Measurements from ENCODE around the gene PLS3. TPM values are rescaled to one million over a fixed set of nuclear protein-coding genes. Genes with fewer than 3 reads are reported as not detected.
A peak's percentile ranks its signal among the peaks of the same experiment; 100 is the strongest.
"Not testable (repeated sequence)": the region's sequence is repeated elsewhere in the genome, so short reads cannot be mapped to it uniquely, and the experiment has no call there.

The PLS3 gene
- total and polyA plus RNA-seq, 4 donors = 241 to 708 (median 430) TPM

DNA sequence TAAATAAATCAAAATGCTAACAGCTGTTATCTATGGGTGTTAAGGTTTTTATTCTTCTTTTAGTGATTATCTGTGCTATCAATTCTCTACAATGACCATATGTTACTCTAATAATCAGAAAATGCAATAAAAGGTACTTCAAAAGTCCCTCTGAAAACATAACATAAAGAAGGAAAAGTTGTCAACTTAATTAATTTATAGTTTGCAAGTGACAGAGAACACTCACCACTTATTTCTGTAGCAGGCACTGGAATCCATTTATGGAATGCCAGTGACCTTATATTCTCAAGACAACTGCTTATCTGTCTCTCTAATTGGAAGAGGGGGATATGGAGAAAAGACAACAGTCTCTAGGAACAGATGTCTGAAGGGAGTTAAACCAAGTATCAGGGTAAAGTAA lies 25.6 kb upstream of the PLS3 start:
- intact Hi-C loops (cut with DNase I) = no loop called here
- Histone ChIP-seq H3K9me3 (ENCODE audit: control insufficient read depth, low read length) (no peaks in the 10 kb centered on the region), H3K36me3 (ENCODE audit: control insufficient read depth in 1 of 2, insufficient read depth in 2 of 2, low read length in 1 of 2) (no peaks in the 10 kb centered on the region), H3K4me3 (ENCODE audit: low read length in 2 of 2) (no peak overlapping the region), H3K4me1 (ENCODE audit: control insufficient read depth in 1 of 2, insufficient read depth in 2 of 2, low read length in 2 of 2) (no peaks in the 10 kb centered on the region), H3K27ac (ENCODE audit: low read depth in 1 of 2, low read length in 2 of 2) (no peak overlapping the region), H3K27me3 (ENCODE audit: control insufficient read depth in 1 of 2, insufficient read depth in 2 of 2, low read length in 1 of 2) (no peaks in the 10 kb centered on the region)
- DNase-seq (no peak), ATAC-seq (ENCODE audit: low FRiP score) (no peak)

- Histone ChIP-seq H3K36me3 (ENCODE audit: control insufficient read depth in 1 of 2, insufficient read depth in 2 of 2, low read length in 1 of 2) (no peaks in the 10 kb centered on the region), H3K4me3 (ENCODE audit: low read length in 2 of 2) (no peak overlapping the region), H3K27me3 (ENCODE audit: control insufficient read depth in 1 of 2, insufficient read depth in 2 of 2, low read length in 1 of 2) (no peaks in the 10 kb centered on the region), H3K9me3 (ENCODE audit: control insufficient read depth, low read length) (no peaks in the 10 kb centered on the region), H3K4me1 (ENCODE audit: control insufficient read depth in 1 of 2, insufficient read depth in 2 of 2, low read length in 2 of 2) (no peaks in the 10 kb centered on the region), H3K27ac (ENCODE audit: low read depth in 1 of 2, low read length in 2 of 2) (no peak overlapping the region)
- DNase-seq (no peak), ATAC-seq (ENCODE audit: low FRiP score) (no peak)
- intact Hi-C loops (cut with DNase I) = no loop called here
- WGBS, 2 donors = 84 to 92% methylated on average over 1 of the region's 1 CpG
Observed at GRCh38 chrX:115535844-115536243, 25.1 kb upstream of the PLS3 start.

- Histone ChIP-seq H3K9me3 (ENCODE audit: control insufficient read depth, low read length) (no peaks in the 10 kb centered on the region), H3K27ac (ENCODE audit: low read depth in 1 of 2, low read length in 2 of 2) (no peak overlapping the region), H3K4me3 (ENCODE audit: low read length in 2 of 2) (no peak overlapping the region), H3K27me3 (ENCODE audit: control insufficient read depth in 1 of 2, insufficient read depth in 2 of 2, low read length in 1 of 2) (no peaks in the 10 kb centered on the region), H3K36me3 (ENCODE audit: control insufficient read depth in 1 of 2, insufficient read depth in 2 of 2, low read length in 1 of 2) (no peaks in the 10 kb centered on the region), H3K4me1 (ENCODE audit: control insufficient read depth in 1 of 2, insufficient read depth in 2 of 2, low read length in 2 of 2) (no peaks in the 10 kb centered on the region)
- 76 to 84% methylated on average over 2 of the region's 2 CpGs for WGBS, 2 donors
- intact Hi-C loops (cut with DNase I) = no loop called here
- no peak for DNase-seq
- no peak for ATAC-seq (ENCODE audit: low FRiP score)
Observed at GRCh38 chrX:115539841-115540240, 21.1 kb upstream of the PLS3 start.

DNA sequence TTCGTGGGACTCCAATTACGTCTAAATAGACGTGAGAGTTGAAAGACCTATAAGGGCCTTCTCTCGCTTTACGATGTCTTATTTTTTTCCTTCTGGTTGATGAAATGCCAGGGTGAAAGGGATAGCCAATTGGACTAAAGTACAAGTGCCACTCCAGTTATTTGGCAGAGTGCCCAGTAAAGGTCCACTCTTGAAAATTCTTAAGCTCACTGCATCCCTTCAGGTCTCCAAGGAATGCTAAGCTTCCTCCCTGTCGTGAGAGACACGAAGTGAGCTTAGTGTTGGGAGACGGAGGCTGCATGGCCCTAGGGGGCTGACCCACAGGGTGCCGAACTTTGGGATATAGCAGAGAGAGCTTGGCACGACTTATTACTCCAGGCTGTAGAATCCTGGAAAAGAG lies 19.9 kb upstream of the PLS3 start:
- ATAC-seq (ENCODE audit: low FRiP score) = not testable (repeated sequence)

GRCh38 chrX:115547448-115547847 lies 13.5 kb upstream of the PLS3 start:
- intact Hi-C loops (cut with DNase I) = no loop called here
- no peak overlapping the region for H3K4me3 ChIP-seq (ENCODE audit: low read length in 2 of 2)

More for the DNA sequence above, 19.9 kb upstream of the PLS3 start:
- H3K27me3 ChIP-seq (ENCODE audit: control insufficient read depth in 1 of 2, insufficient read depth in 2 of 2, low read length in 1 of 2); DNase-seq; intact Hi-C loops (cut with DNase I); H3K4me3 ChIP-seq (ENCODE audit: low read length in 2 of 2); H3K4me1 ChIP-seq (ENCODE audit: control insufficient read depth in 1 of 2, insufficient read depth in 2 of 2, low read length in 2 of 2); H3K9me3 ChIP-seq (ENCODE audit: control insufficient read depth, low read length); H3K27ac ChIP-seq (ENCODE audit: low read depth in 1 of 2, low read length in 2 of 2); H3K36me3 ChIP-seq (ENCODE audit: control insufficient read depth in 1 of 2, insufficient read depth in 2 of 2, low read length in 1 of 2): not testable (repeated sequence)
- 41 to 47% methylated on average over 10 of the region's 10 CpGs for WGBS, 2 donors

GRCh38 chrX:115549008-115549407 lies 12.0 kb upstream of the PLS3 start:
- no peak overlapping the region for H3K27ac ChIP-seq (ENCODE audit: low read depth in 1 of 2, low read length in 2 of 2)
- H3K9me3 ChIP-seq (ENCODE audit: control insufficient read depth, low read length) = no peaks in the 10 kb centered on the region
- no peaks in the 10 kb centered on the region for H3K36me3 ChIP-seq (ENCODE audit: control insufficient read depth in 1 of 2, insufficient read depth in 2 of 2, low read length in 1 of 2)
- 60 to 91% methylated on average over 3 of the region's 3 CpGs for WGBS, 2 donors
- intact Hi-C loops (cut with DNase I) = no loop called here
- no peaks in the 10 kb centered on the region for H3K27me3 ChIP-seq (ENCODE audit: control insufficient read depth in 1 of 2, insufficient read depth in 2 of 2, low read length in 1 of 2)
- DNase-seq (no peak), ATAC-seq (ENCODE audit: low FRiP score) (no peak)
- no peak overlapping the region for H3K4me3 ChIP-seq (ENCODE audit: low read length in 2 of 2)
- no peaks in the 10 kb centered on the region for H3K4me1 ChIP-seq (ENCODE audit: control insufficient read depth in 1 of 2, insufficient read depth in 2 of 2, low read length in 2 of 2)

More at GRCh38 chrX:115547448-115547847, 13.5 kb upstream of the PLS3 start:
- Histone ChIP-seq H3K27me3 (ENCODE audit: control insufficient read depth in 1 of 2, insufficient read depth in 2 of 2, low read length in 1 of 2) (no peaks in the 10 kb centered on the region), H3K27ac (ENCODE audit: low read depth in 1 of 2, low read length in 2 of 2) (no peak overlapping the region), H3K36me3 (ENCODE audit: control insufficient read depth in 1 of 2, insufficient read depth in 2 of 2, low read length in 1 of 2) (no peaks in the 10 kb centered on the region), H3K9me3 (ENCODE audit: control insufficient read depth, low read length) (no peaks in the 10 kb centered on the region), H3K4me1 (ENCODE audit: control insufficient read depth in 1 of 2, insufficient read depth in 2 of 2, low read length in 2 of 2) (no peaks in the 10 kb centered on the region)
- DNase-seq (no peak), ATAC-seq (ENCODE audit: low FRiP score) (no peak)
- WGBS, 2 donors = 42 to 85% methylated on average over 2 of the region's 2 CpGs

DNA sequence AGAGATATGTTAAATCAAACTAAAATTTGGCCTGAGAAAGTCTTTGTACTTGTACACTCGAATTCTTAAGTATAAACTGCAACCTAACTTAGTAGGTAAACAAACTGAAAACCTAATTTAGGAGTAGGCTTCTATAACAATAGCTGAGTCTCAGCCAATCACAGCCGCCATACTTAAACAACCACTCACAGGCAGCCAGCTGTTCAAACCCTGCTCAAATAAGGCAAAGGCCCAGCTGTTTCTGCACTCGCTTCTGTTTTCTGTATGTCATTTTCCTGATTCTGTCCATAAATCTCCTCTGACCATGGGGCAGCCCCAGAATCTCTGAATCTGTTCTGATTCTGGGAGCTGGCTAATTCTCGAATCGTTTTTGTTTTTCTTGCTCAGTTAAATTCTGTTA lies 7.8 kb upstream of the PLS3 start:
- H3K9me3 ChIP-seq (ENCODE audit: control insufficient read depth, low read length) = no peaks in the 10 kb centered on the region
- DNase-seq (no peak), ATAC-seq (ENCODE audit: low FRiP score) (no peak)
- H3K4me1 ChIP-seq (ENCODE audit: control insufficient read depth in 1 of 2, insufficient read depth in 2 of 2, low read length in 2 of 2) = no peaks in the 10 kb centered on the region
- H3K36me3 ChIP-seq (ENCODE audit: control insufficient read depth in 1 of 2, insufficient read depth in 2 of 2, low read length in 1 of 2) = no peaks in the 10 kb centered on the region
- H3K27ac ChIP-seq (ENCODE audit: low read depth in 1 of 2, low read length in 2 of 2) = no peak overlapping the region
- 58 to 79% methylated on average over 5 of the region's 5 CpGs for WGBS, 2 donors
- H3K4me3 ChIP-seq (ENCODE audit: low read length in 2 of 2) = no peak overlapping the region
- intact Hi-C loops (cut with DNase I) = no loop called here
- no peaks in the 10 kb centered on the region for H3K27me3 ChIP-seq (ENCODE audit: control insufficient read depth in 1 of 2, insufficient read depth in 2 of 2, low read length in 1 of 2)

DNA sequence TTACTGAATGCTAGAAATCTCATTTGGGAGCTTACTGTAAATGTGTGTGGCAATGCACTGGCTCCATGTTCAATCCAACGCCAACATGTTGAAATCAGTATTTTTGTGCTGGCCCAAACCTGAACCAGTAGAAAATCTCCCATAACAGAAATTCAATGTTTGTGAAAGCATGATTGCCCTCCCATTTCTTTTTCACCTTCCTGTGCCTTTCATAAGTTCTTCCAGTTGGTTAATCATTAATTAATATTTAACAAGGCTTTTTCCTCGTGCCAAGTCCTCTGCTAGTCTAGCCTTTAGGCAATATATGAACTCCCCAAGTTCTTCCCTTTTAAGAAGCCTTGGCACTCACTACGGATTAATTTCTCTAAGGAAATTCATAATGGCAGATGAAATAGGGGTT lies 1.3 kb upstream of the PLS3 start:
- DNase-seq = no peak
- intact Hi-C loops (cut with DNase I) = loop anchor here (2.0 to 5.0 kb wide), 3 partner anchors 99 to 227 kb away; no protein-coding TSS in a partner anchor
- WGBS, 2 donors = 59 to 83% methylated on average over 3 of the region's 3 CpGs
- no peak for ATAC-seq (ENCODE audit: low FRiP score)
- H3K4me3 ChIP-seq (ENCODE audit: low read length in 2 of 2) = no peak overlapping the region
- no peaks in the 10 kb centered on the region for H3K27me3 ChIP-seq (ENCODE audit: control insufficient read depth in 1 of 2, insufficient read depth in 2 of 2, low read length in 1 of 2)
- H3K27ac ChIP-seq (ENCODE audit: low read depth in 1 of 2, low read length in 2 of 2) = no peak overlapping the region
- no peaks in the 10 kb centered on the region for H3K36me3 ChIP-seq (ENCODE audit: control insufficient read depth in 1 of 2, insufficient read depth in 2 of 2, low read length in 1 of 2)
- H3K9me3 ChIP-seq (ENCODE audit: control insufficient read depth, low read length) = no peaks in the 10 kb centered on the region
- no peaks in the 10 kb centered on the region for H3K4me1 ChIP-seq (ENCODE audit: control insufficient read depth in 1 of 2, insufficient read depth in 2 of 2, low read length in 2 of 2)

- no peaks in the 10 kb centered on the region for H3K4me1 ChIP-seq (ENCODE audit: control insufficient read depth in 1 of 2, insufficient read depth in 2 of 2, low read length in 2 of 2)
- peak overlapping the region in 1 of 2 donors; percentile 48 for H3K4me3 ChIP-seq (ENCODE audit: low read length in 2 of 2)
- H3K36me3 ChIP-seq (ENCODE audit: control insufficient read depth in 1 of 2, insufficient read depth in 2 of 2, low read length in 1 of 2) = no peaks in the 10 kb centered on the region
- H3K27me3 ChIP-seq (ENCODE audit: control insufficient read depth in 1 of 2, insufficient read depth in 2 of 2, low read length in 1 of 2) = no peaks in the 10 kb centered on the region
- H3K9me3 ChIP-seq (ENCODE audit: control insufficient read depth, low read length) = no peaks in the 10 kb centered on the region
- intact Hi-C loops (cut with DNase I) = loop anchor here (2.0 to 5.0 kb wide), 3 partner anchors 100 to 228 kb away; no protein-coding TSS in a partner anchor
- 14 to 15% methylated on average over 10 of the region's 10 CpGs for WGBS, 2 donors
- ATAC-seq (ENCODE audit: low FRiP score) (no peak), DNase-seq (no peak)
- peak overlapping the region; percentile 60 to 86 for H3K27ac ChIP-seq (ENCODE audit: low read depth in 1 of 2, low read length in 2 of 2)
Observed at GRCh38 chrX:115560211-115560977, 580 bp upstream of the PLS3 start.

Data from aorta (tissue), 5 donors.